GM12864 (cell line): ENCODE data around the gene PRR23B.

ENCODE experiments used
- DNase-seq: peaks from one replicate; pipeline ENCODE4 v3.0.0-alpha.2; 2011; ENCODE audit warnings: low read depth
- H3K4me3 ChIP-seq: 2 replicates; pipeline ENCODE4 v1.5.1; 2011; ENCODE audit warnings: mild to moderate bottlenecking, low read depth, low read length, control low read depth
- TF ChIP-seq, protein P1 (sequence below): IDR thresholded peaks from 2 replicates; pipeline ENCODE4 v1.5.1; 2011; ENCODE audit warnings: low read depth, mild to moderate bottlenecking, moderate library complexity, low read length, control low read depth, inconsistent platforms; ENCODE audit errors: missing control alignments

PRR23B gene

DNA sequence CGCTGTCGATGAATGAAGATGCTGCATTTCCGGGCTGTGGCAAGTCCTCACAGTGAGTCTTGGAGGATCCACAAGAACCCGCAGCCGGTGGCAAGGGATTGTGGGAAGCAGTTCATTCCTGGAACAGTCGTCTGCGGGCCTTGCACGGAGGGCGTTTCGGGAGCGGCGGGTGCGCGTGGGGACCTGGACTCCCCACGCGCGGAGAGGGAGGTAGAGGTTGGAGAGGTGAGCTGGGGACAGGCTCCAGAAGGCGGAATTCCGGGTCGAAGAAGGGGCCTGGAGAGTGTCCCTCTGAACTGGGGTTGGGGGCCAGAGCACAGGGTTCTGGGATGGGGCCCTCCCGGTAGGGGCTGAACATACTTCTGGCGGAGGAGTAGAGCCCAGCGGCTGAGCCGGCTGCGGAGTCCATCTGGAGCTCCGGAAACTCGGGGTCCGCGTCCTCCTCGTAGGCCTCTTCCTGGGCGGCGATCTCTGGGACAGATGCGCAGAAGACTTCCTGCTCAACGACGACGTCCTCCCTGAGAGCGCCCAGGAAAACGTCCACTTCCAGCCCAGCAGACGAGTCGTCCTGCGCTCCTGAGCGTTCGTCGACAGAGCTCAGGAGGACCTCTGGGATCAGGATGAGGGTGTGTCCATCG is 15.3 kb downstream of the PRR23B start:
- TF ChIP-seq, protein P1, sequence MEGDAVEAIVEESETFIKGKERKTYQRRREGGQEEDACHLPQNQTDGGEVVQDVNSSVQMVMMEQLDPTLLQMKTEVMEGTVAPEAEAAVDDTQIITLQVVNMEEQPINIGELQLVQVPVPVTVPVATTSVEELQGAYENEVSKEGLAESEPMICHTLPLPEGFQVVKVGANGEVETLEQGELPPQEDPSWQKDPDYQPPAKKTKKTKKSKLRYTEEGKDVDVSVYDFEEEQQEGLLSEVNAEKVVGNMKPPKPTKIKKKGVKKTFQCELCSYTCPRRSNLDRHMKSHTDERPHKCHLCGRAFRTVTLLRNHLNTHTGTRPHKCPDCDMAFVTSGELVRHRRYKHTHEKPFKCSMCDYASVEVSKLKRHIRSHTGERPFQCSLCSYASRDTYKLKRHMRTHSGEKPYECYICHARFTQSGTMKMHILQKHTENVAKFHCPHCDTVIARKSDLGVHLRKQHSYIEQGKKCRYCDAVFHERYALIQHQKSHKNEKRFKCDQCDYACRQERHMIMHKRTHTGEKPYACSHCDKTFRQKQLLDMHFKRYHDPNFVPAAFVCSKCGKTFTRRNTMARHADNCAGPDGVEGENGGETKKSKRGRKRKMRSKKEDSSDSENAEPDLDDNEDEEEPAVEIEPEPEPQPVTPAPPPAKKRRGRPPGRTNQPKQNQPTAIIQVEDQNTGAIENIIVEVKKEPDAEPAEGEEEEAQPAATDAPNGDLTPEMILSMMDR: no peak
- no peak for DNase-seq

DNA sequence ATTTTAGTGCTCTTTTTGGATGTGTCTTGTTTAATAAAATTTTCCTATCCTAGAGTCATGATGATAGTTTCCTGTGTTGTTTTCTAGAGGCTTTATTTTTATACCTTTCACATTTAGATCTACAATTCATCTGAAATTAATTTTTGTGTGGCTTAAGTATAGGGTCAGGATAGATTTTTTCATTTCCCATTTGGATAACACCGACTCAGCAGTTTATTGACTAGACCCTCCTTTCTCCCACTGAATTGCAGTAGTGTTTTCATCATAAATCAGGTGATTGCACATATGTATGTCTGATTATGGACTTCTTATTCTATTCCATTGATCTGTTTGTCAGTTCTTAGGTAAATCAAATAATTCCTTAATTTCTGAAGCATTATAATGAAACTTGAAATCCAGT is 25.0 kb downstream of the PRR23B start:
- no peak for DNase-seq
- H3K4me3 ChIP-seq: no peak overlapping the region
- TF ChIP-seq, protein P1: no peak

More for the DNA sequence above, 15.3 kb downstream of the PRR23B start:
- no peak overlapping the region for H3K4me3 ChIP-seq

DNA sequence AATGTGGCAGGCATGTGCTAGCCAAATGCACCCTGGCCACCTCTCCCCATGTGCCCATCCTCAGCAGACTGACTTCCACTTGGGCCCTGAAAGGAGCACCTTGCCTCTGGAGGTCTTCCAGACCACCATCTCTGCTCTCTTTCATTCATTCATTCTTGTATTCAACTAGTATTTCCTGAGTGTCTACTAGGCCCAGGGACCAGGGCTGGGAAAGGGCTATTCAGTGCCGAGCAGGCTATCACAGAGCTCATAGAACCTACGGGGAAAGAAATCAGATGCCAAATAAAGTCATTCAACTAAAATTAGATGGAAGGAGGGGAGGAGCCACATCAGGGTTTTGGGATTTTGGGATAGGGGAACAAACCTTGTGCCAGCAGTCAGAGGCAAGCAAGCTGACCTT is 33.5 kb downstream of the PRR23B start:
- TF ChIP-seq, protein P1: no peak
- no peak for DNase-seq
- H3K4me3 ChIP-seq: no peak overlapping the region

DNA sequence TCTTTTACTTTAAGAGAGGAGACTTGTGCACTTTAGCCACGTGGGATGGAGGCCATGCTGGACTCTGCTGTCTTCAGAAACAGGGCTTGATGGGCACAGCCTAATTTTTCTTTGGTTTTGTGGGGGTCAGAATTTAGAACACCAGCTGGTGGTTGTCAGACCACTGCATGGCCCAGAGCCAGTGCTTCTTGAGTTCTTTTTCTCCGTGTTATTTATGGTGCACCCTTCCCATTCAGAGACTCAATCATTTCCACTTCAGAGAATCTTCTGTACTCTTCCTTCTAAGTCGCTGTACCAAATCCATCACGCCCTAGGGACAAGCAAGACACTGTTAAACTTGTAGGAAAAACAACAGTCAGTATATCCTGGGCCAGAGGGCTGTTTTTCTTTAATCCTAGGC is 34.8 kb downstream of the PRR23B start:
- no peak overlapping the region for H3K4me3 ChIP-seq
- TF ChIP-seq, protein P1: no peak
- DNase-seq: no peak

DNA sequence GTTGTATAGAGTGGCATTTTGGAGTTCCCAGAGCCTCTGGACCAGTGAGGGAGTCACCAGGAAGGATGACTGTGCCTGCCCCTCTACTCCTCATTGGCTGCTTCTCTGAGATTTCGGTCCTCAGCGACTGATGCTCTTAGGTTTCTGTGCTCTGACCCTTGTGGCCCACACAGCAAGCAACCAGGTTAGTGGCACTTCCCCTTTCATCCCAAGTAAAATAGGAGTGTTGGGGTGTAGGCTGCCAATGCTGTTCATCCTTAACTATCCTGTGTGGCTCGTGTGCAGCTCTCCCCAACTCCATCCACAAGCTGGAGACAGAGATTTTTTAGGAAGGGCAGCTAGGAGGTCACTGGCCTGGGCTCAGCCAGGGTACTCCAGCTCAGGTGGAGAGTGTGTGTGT is 35.9 kb downstream of the PRR23B start:
- H3K4me3 ChIP-seq: no peak overlapping the region
- DNase-seq: no peak
- TF ChIP-seq, protein P1: no peak

DNA sequence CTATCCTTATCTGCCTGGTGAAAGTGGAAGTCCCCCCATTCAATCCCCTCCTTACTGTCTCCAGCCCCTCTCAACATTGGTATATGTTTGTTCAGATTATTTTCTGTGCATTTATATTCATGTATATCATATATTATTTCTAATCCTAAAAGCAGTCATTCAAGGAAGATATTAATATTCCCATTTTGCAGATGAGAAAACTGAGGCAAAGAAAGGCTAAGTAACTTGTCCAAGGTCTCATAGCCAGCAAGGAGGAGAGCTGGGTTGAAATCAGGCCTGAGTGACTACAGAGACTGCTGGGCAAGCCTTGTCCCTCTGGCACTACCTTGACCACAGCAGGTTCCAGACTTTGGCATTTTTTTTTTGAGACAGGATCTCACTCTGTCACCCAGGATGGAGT is 44.7 kb downstream of the PRR23B start:
- TF ChIP-seq, protein P1: no peak
- no peak for DNase-seq
- H3K4me3 ChIP-seq: no peak overlapping the region

DNA sequence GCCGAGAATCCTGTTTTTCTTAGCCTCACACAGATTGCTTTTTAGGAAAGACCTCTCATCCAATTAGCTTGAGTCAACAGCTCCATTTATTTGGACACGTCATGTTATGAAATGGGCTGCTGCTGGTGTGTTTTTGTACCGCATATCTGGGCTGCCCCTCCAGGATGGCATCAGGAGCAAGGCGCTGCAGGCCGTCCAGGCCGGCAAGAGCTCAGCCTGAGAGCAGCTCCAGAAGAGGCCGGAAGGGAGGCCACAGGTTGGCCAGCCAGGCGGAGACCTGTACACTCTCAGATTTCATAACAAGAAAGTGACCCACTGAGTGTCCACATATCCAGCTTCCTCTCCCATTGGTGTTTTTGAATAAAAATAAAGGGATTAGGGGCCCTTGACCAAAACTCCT is 45.4 kb downstream of the PRR23B start:
- no peak for DNase-seq
- no peak overlapping the region for H3K4me3 ChIP-seq
- TF ChIP-seq, protein P1: no peak
